ENCODE results near the gene KCNG2. TPM values are rescaled to one million over a fixed set of nuclear protein-coding genes. Genes with fewer than 3 reads are reported as not detected.

Gene KCNG2
- total and polyA plus RNA-seq, 2 of the 4 experiments (the other 2 are of a cell fraction) = not detected

DNA sequence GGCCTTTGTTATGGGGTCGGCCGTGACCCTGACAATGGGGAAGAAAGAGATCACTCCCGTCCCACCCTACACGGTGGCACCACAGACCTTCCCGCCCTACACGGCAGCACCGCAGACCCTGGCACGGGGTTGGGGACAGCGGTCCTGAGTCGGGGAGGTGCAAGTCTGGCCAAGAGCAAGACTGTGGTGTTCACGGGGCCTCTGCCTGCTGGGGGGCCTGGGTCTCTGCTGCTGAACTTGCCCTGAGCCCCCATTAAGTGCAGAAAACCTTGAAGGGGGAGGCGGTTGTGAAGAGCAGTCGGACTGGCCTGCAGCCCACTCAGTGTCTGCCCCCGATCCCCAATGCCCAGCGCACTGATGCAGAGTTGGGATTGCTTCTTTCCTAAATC is 77.8 kb downstream of the KCNG2 start:
- DNase-seq (no peak), ATAC-seq (ENCODE audit: low read depth) (no peak)
- dilution Hi-C loops (cut with HindIII; ENCODE audit: low sequenced_read_pairs, unreplicated experiment) = no loop called here
- H2AK5ac ChIP-seq (ENCODE audit: low read depth, low read length) = no peak overlapping the region
- no peak overlapping the region for H4K5ac ChIP-seq (ENCODE audit: low read depth, low read length)
- no peaks in the 10 kb centered on the region; the same call in none of the 2 replicates for H3K27me3 ChIP-seq (ENCODE audit: control insufficient read depth, insufficient read depth, low read length)
- H2BK20ac ChIP-seq (ENCODE audit: low read depth, low read length) = no peak overlapping the region
- H2BK15ac ChIP-seq (ENCODE audit: low read depth, low read length) = no peak overlapping the region
- intact Hi-C loops (cut with micrococcal nuclease) = no loop called here
- no peaks in the 10 kb centered on the region for H3K79me1 ChIP-seq (ENCODE audit: low read depth in 1 of 2, low read length in 2 of 2)
- no peaks in the 10 kb centered on the region for H4K20me1 ChIP-seq (ENCODE audit: insufficient read depth, low read length)
- no peaks in the 10 kb centered on the region for H3K4me1 ChIP-seq (ENCODE audit: control insufficient read depth, insufficient read depth, low read length)
- no peaks in the 10 kb centered on the region; the same call in 1 of the 2 replicates for H3K36me3 ChIP-seq (ENCODE audit: control insufficient read depth, insufficient read depth, low read length)
- H2AK9ac ChIP-seq (replicated peaks; ENCODE audit: low read depth, low read length, poor library complexity) = no peak overlapping the region
- ChIA-PET CTCF (no interaction called here), POLR2A (ENCODE audit: unreplicated experiment) (no interaction called here)
- no peak overlapping the region for H3K18ac ChIP-seq (ENCODE audit: low read depth, low read length)
- H4K8ac ChIP-seq (ENCODE audit: low read depth in 2 of 2, low read length in 2 of 2) = no peak overlapping the region
- BruUV-seq (replicated peaks) = no TSS peak
- H3K56ac ChIP-seq (ENCODE audit: extremely low read depth, insufficient read depth, low read length) = no peak overlapping the region
- H2BK5ac ChIP-seq (ENCODE audit: low read depth, low read length, poor library complexity, severe bottlenecking) = no peak overlapping the region
- 80% methylated on average over 1 of the region's 15 CpGs; no CpG with 5 or more reads in 1 of the 2 experiments for WGBS, 2 experiments (ENCODE audit: extremely low coverage in 2 of 2, insufficient read length in 1 of 2)
- no peak overlapping the region for H3K4ac ChIP-seq (ENCODE audit: low read depth, low read length)
- TF ChIP-seq MAFK (IDR thresholded peaks at IDR 0.05; ENCODE audit: low read depth, low read length) (no peak), FOS (IDR thresholded peaks at IDR 0.05; ENCODE audit: low read depth, low read length) (no peak), BHLHE40 (IDR thresholded peaks at IDR 0.05; ENCODE audit: low read depth, low read length) (no peak), MXI1 (IDR thresholded peaks at IDR 0.05; ENCODE audit: borderline replicate concordance, low read depth, low read length) (no peak), CEBPB (IDR thresholded peaks at IDR 0.05; ENCODE audit: low read depth, low read length) (no peak), POLR2A (IDR thresholded peaks at IDR 0.05; ENCODE audit: low read depth, low read length) (no peak), RFX5 (IDR thresholded peaks at IDR 0.05; ENCODE audit: low read depth, low read length) (no peak), MAZ (IDR thresholded peaks at IDR 0.05; ENCODE audit: borderline replicate concordance, low read depth, low read length) (no peak), CHD1 (IDR thresholded peaks at IDR 0.05; ENCODE audit: low read depth, low read length) (no peak), RAD21 (IDR thresholded peaks at IDR 0.05; ENCODE audit: low read length) (no peak), USF2 (IDR thresholded peaks at IDR 0.05; ENCODE audit: low read depth, low read length) (no peak), NFE2L2 (IDR thresholded peaks at IDR 0.05; ENCODE audit: low read depth, low read length) (no peak), SMC3 (IDR thresholded peaks at IDR 0.05; ENCODE audit: low read depth, low read length) (no peak), RCOR1 (IDR thresholded peaks at IDR 0.05; ENCODE audit: insufficient replicate concordance, low read length) (no peak), CTCF (conservative IDR thresholded peaks at IDR 0.05; ENCODE audit: low read depth, low read length) (no peak)
- TF ChIP-seq, protein P1, sequence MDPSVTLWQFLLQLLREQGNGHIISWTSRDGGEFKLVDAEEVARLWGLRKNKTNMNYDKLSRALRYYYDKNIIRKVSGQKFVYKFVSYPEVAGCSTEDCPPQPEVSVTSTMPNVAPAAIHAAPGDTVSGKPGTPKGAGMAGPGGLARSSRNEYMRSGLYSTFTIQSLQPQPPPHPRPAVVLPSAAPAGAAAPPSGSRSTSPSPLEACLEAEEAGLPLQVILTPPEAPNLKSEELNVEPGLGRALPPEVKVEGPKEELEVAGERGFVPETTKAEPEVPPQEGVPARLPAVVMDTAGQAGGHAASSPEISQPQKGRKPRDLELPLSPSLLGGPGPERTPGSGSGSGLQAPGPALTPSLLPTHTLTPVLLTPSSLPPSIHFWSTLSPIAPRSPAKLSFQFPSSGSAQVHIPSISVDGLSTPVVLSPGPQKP (IDR thresholded peaks at IDR 0.05; ENCODE audit: borderline replicate concordance, low read depth, low read length) = no peak
- no peak overlapping the region for H4K91ac ChIP-seq (ENCODE audit: insufficient read depth, low read depth, low read length)
- H2BK120ac ChIP-seq (ENCODE audit: low read depth, low read length) = no peak overlapping the region
- H3K14ac ChIP-seq (replicated peaks; ENCODE audit: low read depth, low read length) = no peak overlapping the region
- H3K23ac ChIP-seq (ENCODE audit: low read depth, low read length) = no peak overlapping the region
- H3K9me3 ChIP-seq (ENCODE audit: control insufficient read depth, insufficient read depth, low read length) = peaks cover 5% of the 10 kb centered on the region; the same call in 1 of the 2 replicates
- in situ Hi-C loops (cut with MboI; ENCODE audit: low sequenced_read_pairs) = no loop called here
- no peak overlapping the region for H3K4me3 ChIP-seq (ENCODE audit: insufficient read depth, low read depth, low read length)
- no peak overlapping the region for H3K9ac ChIP-seq (ENCODE audit: low read depth, low read length)
- H3K4me2 ChIP-seq (ENCODE audit: low read depth, low read length) = no peak overlapping the region
- no peak overlapping the region for H3K27ac ChIP-seq (ENCODE audit: insufficient read depth, low read length)
- H3K9me1 ChIP-seq (ENCODE audit: insufficient read depth, low read length) = no peaks in the 10 kb centered on the region
- H2AFZ ChIP-seq (replicated peaks; ENCODE audit: low read length, poor library complexity) = no peak overlapping the region

Data from IMR-90 (cell line).